ENCODE measurements around the gene STXBP1. TPM values are rescaled to one million over a fixed set of nuclear protein-coding genes. Genes with fewer than 3 reads are reported as not detected.
"Not testable (repeated sequence)": the region's sequence is repeated elsewhere in the genome, so short reads cannot be mapped to it uniquely, and the experiment has no call there.

Gene STXBP1
- total RNA-seq, 1 experiment from 2014 or later = 10.9 TPM

- no peak overlapping the region for H3K4me3 ChIP-seq (ENCODE audit: low read depth, low read length, poor library complexity, severe bottlenecking)
- no peaks in the 10 kb centered on the region for H3K9me3 ChIP-seq (ENCODE audit: low read depth, low read length, poor library complexity, severe bottlenecking)
- intact Hi-C loops (cut with micrococcal nuclease; ENCODE audit: unreplicated experiment) = no loop called here
- H3K36me3 ChIP-seq (ENCODE audit: insufficient read depth, low read length, poor library complexity, severe bottlenecking) = no peaks in the 10 kb centered on the region
- no TSS peak for BruUV-seq (replicated peaks)
- H3K4me1 ChIP-seq (ENCODE audit: insufficient read depth, low read length, poor library complexity, severe bottlenecking) = peaks cover 9% of the 10 kb centered on the region
- no peaks in the 10 kb centered on the region for H3K27me3 ChIP-seq (replicated peaks; ENCODE audit: insufficient read depth, low read depth, low read length, poor library complexity)
- TF ChIP-seq EZH2 (IDR thresholded peaks at IDR 0.05; ENCODE audit: borderline replicate concordance, low read depth, low read length, poor library complexity, severe bottlenecking) = no peak
- TF ChIP-seq, protein P1, sequence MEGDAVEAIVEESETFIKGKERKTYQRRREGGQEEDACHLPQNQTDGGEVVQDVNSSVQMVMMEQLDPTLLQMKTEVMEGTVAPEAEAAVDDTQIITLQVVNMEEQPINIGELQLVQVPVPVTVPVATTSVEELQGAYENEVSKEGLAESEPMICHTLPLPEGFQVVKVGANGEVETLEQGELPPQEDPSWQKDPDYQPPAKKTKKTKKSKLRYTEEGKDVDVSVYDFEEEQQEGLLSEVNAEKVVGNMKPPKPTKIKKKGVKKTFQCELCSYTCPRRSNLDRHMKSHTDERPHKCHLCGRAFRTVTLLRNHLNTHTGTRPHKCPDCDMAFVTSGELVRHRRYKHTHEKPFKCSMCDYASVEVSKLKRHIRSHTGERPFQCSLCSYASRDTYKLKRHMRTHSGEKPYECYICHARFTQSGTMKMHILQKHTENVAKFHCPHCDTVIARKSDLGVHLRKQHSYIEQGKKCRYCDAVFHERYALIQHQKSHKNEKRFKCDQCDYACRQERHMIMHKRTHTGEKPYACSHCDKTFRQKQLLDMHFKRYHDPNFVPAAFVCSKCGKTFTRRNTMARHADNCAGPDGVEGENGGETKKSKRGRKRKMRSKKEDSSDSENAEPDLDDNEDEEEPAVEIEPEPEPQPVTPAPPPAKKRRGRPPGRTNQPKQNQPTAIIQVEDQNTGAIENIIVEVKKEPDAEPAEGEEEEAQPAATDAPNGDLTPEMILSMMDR (conservative IDR thresholded peaks at IDR 0.05; ENCODE audit: low read depth, low read length) = no peak
- DNase-seq (ENCODE audit: low spot score) = no peak
- no peak overlapping the region for H3K27ac ChIP-seq (ENCODE audit: low read depth, low read length, poor library complexity, severe bottlenecking)
- CTCF ChIA-PET = interaction anchor here (0.7 kb wide), 1 partner anchor 18 kb away, joined by 10 read pairs; no protein-coding TSS in a partner anchor
- POLR2A ChIA-PET (ENCODE audit: low non-redundant PET) = no interaction called here
These were observed 36.0 kb upstream of the STXBP1 start for GRCh38 chr9:127575875-127576778.

DNA sequence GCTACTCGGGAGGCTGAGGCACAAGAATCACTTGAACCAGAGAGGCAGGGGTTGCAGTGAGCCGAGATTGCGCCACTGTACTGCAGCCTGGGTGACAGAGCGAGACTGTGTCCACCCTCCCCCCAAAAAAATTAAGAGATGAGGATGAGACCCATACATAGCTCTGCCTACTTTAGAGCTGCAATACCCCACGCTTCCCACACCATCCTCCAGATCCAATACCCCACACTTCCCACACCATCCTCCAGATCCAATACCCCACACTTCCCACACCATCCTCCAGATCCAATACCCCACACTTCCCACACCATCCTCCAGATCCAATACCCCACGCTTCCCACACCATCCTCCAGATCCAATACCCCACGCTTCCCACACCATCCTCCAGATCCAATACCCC is 34.9 kb upstream of the STXBP1 start:
- H3K4me3 ChIP-seq (ENCODE audit: low read depth, low read length, poor library complexity, severe bottlenecking); POLR2A ChIA-PET (ENCODE audit: low non-redundant PET); H3K36me3 ChIP-seq (ENCODE audit: insufficient read depth, low read length, poor library complexity, severe bottlenecking); H3K4me1 ChIP-seq (ENCODE audit: insufficient read depth, low read length, poor library complexity, severe bottlenecking); BruUV-seq (replicated peaks); H3K27me3 ChIP-seq (replicated peaks; ENCODE audit: insufficient read depth, low read depth, low read length, poor library complexity); H3K27ac ChIP-seq (ENCODE audit: low read depth, low read length, poor library complexity, severe bottlenecking); CTCF ChIA-PET; DNase-seq (ENCODE audit: low spot score); H3K9me3 ChIP-seq (ENCODE audit: low read depth, low read length, poor library complexity, severe bottlenecking); intact Hi-C loops (cut with micrococcal nuclease; ENCODE audit: unreplicated experiment): not testable (repeated sequence)

GRCh38 chr9:127578627-127578951 is 33.5 kb upstream of the STXBP1 start:
- no peak for TF ChIP-seq EZH2 (IDR thresholded peaks at IDR 0.05; ENCODE audit: borderline replicate concordance, low read depth, low read length, poor library complexity, severe bottlenecking)
- TF ChIP-seq, protein P1 (conservative IDR thresholded peaks at IDR 0.05; ENCODE audit: low read depth, low read length) = no peak
- ChIA-PET CTCF (no interaction called here), POLR2A (ENCODE audit: low non-redundant PET) (no interaction called here)
- H3K4me1 ChIP-seq (ENCODE audit: insufficient read depth, low read length, poor library complexity, severe bottlenecking) = peaks cover 9% of the 10 kb centered on the region
- intact Hi-C loops (cut with micrococcal nuclease; ENCODE audit: unreplicated experiment) = no loop called here
- DNase-seq (ENCODE audit: low spot score) = no peak
- no TSS peak for BruUV-seq (replicated peaks)
- H3K27ac ChIP-seq (ENCODE audit: low read depth, low read length, poor library complexity, severe bottlenecking) = no peak overlapping the region
- no peaks in the 10 kb centered on the region for H3K27me3 ChIP-seq (replicated peaks; ENCODE audit: insufficient read depth, low read depth, low read length, poor library complexity)
- no peaks in the 10 kb centered on the region for H3K36me3 ChIP-seq (ENCODE audit: insufficient read depth, low read length, poor library complexity, severe bottlenecking)
- no peaks in the 10 kb centered on the region for H3K9me3 ChIP-seq (ENCODE audit: low read depth, low read length, poor library complexity, severe bottlenecking)
- no peak overlapping the region for H3K4me3 ChIP-seq (ENCODE audit: low read depth, low read length, poor library complexity, severe bottlenecking)
